Mesenteric fat pad (tissue), 1 donor: ENCODE data around the gene ARHGAP6. TPM values are rescaled to one million over a fixed set of nuclear protein-coding genes. Genes with fewer than 3 reads are reported as not detected.

Source experiments
- DNase-seq: peaks from one replicate; pipeline ENCODE4 v3.0.0-alpha.2; 2020; ENCODE audit warnings: low spot score
- total RNA-seq: library from RNA; stranded (reverse); fragmentation: NEBNext Ultra II Directional; extraction: Animal tissue kit (Norgen Biotek cat#: 25700); gene quantifications from one replicate; pipeline ENCODE4 v1.2.1, GENCODE V29; 2021
- donor health status: DM: yes; HTN: yes; CAD: no.

The ARHGAP6 gene
- total RNA-seq, 1 donor from 2014 or later = 9.5 TPM

DNA sequence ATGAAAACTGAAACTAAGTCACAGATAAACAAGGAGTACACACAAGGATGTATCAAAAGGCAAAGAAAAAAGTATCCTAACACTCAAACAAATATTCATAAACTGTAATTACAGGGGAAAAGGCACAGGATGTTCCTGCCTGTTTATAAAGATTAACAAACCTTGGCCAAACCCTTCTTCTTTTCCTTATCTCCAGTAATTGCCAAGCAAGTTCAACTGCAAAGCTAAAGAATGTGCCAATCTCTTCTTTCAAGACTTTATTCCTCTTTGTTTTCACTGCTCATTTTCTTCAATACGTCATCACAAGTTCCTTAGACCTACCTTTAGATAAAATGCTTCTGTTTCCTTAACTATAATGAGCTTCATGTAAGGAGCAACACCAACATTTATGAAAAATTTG, 201.3 kb downstream of the ARHGAP6 start:
- DNase-seq = no peak

DNA sequence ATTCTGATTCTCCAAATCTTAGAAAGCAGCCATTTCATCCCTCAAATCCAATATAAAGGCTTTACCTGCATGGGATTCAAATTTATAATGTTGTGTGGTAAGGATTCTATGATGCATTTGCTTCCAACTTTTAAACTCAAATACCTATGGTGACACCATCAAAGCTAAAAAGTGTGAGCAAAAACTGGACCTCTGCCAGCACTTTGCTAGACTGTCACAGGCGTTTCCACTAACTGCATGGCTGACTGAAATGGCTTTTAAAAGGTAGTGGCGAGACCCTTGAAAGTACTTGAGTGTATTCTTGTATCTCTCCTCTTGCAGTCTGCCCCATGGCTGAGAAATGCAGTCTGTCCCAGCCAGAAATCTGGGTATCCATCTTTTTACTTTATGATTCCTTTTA, 203.1 kb downstream of the ARHGAP6 start:
- no peak for DNase-seq

DNA sequence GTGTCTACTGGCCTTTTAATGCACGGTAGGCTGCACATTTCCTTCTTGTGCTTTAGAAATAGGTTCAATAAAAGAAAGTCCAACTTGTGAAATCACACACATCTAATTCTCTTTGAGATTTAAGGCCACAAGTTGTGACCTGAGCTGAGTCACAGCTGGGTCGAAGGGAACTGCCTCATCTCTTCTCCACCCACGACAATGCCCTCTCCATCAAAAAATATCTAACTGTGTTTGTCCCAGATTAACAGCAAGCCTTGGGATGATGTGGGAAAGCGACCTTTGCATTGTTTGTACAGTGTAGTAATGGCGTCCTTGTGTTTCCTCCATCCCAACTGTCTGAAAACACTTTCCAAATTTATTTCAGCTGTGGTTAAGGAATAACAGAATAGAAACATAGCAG, 203.6 kb downstream of the ARHGAP6 start:
- no peak for DNase-seq

DNA sequence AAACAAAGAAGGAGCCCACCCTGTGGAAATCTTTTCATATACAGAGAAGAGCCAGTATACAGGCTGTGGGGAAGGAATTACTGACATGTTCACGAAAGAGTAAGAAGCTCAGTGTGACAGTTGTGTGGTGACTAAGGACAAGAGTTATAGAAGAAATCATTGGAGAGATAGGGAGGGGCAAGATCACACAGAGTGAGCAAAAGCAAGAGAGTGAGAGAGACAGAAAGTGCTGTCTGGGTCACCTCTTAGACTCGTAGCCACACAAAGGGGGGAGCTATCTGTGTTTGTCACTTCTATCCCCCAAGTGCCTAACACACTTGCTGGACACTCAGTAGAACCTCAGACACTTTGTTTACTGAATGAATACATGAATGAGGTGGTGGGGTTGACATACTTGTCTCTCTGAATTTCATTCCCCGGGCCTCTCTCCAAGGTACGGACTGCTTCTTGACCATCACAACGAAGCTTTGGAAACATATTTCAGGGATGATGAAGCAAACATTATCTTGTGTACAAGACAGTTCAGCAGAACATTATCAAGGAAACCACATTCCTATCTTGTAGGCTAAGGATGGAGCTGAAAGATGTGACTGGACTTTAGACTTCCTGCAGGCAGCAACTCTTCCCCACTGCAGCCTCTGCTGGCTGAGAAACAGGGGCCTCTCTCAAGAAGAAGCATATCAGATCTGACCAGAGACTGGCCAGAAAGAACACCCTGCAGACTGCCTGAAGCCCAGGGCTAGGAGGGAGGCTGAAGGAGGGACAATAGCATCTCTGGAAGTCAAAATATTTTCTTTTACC, 204.3 kb downstream of the ARHGAP6 start:
- DNase-seq = no peak

DNA sequence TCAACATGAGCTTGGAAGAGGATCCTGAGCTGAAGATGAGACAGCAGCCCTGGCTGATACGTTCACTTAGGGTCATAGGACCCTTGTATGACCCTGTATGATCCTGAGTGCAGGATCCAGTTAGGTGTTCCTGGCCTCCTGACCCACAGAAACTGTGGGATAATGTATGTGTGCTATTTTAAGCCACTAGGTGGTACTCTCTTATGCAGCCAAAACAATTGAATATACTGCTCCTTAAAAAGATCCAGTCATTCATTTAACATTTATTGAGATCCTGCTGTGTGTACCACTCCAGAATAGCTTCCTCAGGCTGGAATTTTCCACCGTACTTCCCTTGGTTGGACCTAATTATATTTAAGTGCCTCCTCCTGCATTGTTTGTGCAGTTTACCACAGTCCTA, 205.4 kb downstream of the ARHGAP6 start:
- DNase-seq = no peak

DNA sequence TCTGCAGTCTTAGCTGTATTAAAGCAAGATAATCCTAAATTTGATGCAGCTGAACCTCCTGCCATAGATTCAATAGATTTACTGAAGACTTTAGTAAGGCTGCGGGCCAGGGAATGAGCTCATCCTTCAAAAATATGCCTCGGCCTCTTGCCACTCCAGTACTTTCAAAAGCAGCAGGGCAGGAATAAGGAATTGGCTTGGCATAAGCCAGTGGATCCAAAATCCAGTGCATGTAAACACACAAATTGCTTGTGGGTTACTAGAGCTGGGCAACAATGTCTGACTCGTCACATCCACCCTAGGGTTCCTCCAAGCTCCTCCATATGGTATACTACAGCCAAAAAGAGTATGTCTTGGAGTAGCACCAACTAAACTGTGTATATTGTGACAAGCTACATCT, 207.6 kb downstream of the ARHGAP6 start:
- DNase-seq = no peak

DNA sequence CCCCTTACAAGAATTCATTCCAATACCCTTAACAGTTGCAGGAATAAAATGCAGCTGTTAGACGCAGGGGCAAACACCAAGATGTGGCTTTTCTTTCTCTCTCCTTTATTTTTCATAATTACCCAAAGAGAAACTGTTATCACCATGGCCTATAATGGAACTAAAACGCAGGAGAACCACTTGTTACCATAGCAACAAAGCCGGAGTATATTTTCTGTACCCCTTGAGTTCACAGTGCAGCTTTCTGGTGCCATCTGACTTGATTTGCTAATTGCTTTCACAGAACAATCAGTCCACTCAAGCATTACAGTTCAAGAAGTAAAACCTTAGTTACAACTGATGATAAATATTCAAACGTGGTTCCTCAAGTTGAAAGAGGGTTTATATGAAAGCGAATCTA, 214.6 kb downstream of the ARHGAP6 start:
- no peak for DNase-seq

DNA sequence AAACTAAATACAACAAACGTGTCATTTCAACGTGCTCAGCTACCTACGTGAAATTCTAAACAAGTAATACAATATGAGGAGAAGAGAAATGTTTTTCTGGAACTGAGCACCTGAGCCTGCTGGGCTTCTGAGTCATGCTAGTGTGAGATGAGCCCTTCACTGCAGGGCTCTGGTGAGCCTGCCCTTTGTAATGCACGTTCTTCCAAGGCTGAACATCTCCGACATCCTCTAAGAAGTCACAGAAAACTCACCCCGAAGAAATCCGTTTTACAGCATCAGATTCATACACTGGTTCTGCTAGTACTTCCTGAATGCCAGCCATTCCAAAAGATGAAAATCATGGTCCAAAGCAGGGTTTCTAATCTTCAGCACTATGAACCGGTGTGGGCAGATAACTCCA, 215.4 kb downstream of the ARHGAP6 start:
- DNase-seq = no peak

DNA sequence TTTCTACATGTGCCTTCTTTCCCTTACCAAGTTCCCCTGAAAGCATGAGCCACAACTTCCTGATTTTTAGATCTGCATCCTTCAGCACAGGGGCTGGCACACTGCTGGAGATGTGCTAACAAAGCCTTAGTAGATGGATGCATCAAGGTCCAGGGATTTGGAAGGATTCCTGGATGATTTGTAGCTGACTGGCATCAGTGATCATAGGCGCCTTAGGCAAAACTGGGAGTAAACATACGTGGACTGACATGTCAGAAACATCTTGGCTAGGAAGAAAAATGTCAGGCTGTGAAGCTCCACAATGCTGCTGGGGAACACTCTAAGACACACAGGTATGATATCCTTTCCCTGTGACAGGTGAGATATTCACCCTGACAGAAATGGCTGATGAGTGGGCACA, 216.1 kb downstream of the ARHGAP6 start:
- DNase-seq = no peak

DNA sequence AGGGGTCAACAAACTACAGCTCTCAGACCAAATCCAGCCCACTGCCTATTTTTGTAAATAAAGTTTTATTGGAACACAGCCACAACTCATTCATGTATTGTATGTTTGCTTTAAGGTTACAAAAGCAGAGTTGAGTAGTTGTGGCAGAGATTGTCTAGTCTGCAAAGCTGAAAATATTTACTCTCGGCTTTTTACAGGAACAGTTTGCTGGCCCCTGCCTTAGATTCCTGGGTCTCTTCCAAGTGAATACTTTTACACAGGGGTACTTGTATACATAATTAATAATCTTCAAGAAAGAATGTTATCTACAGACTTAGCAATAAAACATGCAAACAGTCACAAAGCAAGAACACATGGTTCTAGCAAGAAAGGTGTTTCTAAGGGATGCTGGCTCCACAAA, 218.3 kb downstream of the ARHGAP6 start:
- DNase-seq = no peak

DNA sequence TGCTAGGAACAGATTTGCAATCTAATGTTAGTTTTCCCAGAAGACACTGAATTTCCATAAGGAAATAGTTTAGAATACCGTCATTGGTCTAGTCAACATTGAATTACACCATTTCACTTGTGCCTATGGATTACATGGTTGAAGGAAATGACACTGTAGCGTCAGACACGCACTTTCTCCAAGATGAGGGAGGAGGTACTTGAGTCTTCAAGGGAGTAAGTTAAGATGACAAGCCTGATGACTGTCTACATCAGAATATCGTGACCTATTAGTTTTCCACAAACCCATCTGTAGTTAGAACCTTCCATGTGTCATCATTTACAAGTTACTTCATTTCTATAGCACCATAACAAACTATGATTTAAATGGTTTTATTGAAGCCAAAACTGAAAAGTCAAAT, 218.8 kb downstream of the ARHGAP6 start:
- DNase-seq = no peak

DNA sequence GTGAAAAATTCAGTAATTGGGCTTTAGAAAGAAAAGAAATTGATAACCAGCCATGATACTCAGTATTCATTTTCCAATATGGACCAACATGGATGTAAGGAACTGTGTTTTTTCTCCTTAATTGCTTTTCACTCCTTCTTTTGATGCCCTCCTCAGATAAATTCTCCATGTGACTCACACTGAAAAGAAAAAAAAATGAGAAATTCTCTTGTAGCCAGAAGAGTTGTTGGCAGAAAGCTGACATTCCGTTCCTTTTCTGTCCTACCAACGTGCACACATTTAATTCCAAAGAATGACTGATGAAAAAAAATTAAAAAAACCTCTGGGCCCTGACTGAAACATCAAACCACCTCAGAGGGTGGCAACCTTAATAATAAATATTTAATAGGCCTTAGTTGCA, 219.4 kb downstream of the ARHGAP6 start:
- no peak for DNase-seq

DNA sequence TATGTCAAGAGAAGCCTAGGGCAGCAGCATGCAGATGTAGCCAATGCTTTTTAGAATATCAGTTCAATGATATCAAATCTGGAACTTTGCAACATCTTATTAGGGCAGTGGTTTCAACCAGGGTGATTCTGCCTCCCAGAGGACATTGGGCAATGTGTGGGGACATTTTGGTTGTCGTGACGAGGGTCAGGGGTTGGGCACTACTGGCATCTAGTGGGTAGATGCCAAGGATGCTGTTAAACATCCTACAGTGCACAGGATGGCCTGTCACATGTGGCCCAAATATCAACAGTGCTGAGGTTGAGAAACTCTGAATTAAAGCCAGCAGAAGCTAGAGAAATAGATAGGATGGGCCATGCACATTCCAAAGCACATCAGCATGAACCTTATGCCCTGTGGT, 220.2 kb downstream of the ARHGAP6 start:
- no peak for DNase-seq

DNA sequence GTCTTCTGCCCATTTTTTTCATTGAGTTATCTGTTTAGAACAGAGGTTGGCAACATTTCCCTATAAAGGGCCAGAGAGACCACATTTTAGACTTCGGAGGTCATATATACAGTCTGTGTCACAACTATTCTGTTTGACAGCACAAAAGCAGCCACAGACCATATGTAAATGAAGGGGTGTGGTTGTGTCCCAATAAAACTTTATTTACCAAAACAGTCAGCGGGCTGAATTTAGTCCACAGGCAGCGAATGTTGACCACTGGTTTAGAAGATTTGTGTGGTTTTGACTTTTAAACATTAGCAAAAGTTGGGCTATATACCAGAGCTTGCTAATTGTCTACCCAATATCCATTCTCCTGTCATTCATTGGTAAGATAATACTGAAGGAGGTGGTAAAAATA, 221.7 kb downstream of the ARHGAP6 start:
- no peak for DNase-seq

DNA sequence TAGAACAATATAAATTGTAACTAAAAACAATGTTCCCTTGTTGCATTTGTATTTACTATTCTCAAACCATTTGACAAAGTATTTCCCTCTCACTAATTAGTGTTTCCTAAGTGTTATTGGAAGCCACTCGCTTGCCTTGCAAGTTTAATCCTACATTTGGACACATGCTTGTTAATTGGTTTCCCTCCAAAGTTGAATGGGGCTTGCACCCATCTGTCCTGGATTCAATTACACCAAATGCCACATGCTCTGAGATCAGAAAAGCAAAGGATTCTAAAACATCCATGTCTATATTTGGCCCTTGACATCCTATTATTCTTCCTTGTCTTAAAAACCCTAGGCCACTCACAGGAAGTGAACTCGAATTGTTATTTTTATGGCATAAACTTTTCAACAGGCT, 225.9 kb downstream of the ARHGAP6 start:
- no peak for DNase-seq

DNA sequence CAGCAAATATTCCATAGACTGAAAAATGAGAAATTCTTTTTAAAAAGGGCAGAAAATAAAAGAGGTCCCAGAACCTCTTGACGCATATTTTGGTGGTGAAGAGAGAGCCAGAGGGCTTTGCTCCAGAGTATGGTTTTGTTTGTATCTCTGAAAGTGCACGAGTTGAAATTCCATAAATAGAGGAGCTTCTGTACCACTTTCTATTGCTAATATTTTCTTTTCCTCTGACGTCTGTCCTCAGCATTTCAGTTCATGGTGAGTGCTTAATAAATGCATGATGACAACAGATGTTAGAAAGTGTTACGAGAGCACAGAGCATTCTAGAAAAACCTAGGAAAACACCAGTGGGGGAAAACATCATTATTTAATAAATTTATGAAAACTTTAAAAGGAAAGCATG, 227.0 kb downstream of the ARHGAP6 start:
- DNase-seq = no peak

DNA sequence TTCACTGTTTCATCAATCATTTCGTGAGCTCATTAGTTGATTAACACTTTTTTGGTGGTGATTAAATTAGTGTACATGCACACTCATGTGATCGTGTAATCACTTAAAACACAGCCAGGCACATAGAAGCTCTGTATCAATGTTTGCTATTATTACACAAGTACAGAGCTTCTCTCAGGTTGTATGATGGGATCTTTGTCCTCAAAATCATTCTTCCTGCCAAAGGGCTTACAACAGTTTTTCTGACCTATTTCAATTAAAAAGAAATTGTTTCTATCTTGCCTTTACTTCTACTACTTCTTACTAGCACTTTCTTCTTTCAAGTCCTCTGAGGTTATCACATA, 227.4 kb downstream of the ARHGAP6 start:
- DNase-seq = no peak

DNA sequence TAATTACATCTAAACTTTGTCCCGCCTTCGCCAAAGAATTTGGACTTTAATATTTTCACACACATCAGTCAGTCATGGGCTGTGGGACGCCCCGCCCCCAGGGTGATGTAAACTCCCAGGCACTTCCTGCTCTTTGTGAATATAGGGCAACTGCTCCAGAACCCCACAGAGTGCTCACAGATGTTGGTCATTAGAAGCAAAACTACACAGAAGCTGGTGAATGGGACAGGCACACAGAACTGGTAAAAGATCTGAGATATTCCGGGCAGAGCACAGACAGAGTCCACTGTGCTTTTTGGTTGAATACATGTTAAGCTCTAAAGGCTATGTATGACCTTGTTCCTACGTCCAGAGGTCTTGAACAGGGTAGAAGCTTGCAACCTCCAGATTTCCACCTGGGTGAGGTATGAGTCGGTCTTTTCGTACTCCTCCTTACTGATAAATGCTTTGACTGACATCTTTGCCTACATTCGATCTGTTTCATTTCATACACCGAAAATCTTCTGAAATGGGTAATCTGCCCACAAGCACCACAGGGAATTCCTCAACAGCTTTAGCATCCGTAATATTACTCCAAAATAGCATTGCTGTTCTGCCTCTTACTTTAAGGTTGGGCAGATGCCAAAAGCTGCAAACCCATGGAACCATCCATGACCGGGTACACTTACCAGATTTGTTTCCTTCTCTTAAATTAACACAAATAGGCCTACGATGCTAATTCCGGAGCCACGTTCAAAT, 227.9 kb downstream of the ARHGAP6 start:
- DNase-seq = no peak

DNA sequence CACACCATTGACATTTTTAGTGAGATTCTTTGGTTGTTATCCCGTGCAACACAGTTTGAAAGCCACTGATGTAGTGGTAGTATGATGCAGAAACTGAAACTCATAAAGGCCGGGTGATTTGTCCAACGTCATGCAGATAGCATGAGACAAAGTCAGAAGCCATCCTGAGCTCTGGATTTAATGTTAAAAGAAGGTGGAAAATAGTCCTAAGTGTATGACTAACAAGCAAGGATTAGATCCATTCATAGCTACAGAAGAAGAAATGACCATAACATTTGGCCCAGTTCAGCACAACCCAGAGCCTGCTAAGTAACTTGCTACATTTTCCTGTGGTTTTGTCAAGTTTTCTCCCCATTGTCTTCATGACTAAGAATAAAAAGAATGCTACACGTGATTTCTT, 230.2 kb downstream of the ARHGAP6 start:
- DNase-seq = no peak

DNA sequence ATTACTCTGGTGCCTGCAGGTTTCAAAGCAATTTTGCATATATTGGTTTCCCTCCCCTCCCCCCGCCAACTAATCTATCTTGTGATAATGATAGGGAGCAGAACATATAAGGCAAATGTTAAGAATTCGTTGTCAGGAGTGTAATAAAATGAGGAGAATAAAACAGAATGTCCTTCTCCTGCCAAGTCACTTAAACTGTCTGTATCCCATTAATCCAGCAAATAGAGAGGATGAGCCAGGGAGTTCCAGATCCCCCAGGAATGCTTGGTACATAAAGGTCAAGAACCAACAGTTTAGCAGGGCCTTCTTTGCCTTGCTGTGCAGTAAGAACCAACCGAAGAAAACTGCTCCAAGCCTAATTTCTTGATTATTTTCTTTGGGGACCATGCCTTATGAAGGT, 231.1 kb downstream of the ARHGAP6 start:
- DNase-seq = no peak

DNA sequence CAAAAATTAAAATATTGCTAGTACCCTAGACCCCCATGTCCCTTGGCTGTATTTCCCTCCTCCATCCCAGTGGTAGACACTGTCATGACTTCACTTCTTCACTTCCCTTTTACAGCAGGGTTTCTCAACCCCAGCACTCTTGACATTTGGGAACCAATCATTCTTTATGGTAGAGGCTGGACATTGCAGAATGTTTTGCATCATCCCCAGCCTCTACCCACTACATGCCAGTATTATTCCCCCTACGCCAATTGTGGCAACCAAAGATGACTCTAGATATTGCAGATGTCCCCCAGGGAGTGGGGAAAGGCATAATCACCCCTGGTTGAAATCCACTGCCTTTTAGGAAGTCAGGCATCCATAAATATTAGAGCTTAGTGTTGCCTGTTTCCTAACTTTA, 233.9 kb downstream of the ARHGAP6 start:
- DNase-seq = no peak

DNA sequence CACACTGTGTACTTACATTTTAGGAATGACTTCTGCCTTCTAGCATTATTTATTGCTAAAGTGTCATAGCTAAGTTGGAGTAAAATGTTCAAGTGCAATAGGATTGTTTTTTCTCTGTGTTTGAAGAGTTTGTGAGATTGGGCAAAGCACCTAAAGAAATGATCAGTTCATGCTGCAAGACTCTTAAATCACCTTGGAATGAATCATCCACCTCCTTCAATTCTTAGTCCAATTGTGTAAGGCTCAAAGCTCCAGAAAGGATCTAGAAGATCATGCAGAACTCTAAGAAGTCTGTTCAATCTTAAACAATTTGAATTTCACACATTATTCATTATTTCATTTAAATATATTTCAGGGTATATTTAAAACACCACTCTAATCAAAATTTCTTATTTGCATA, 235.4 kb downstream of the ARHGAP6 start:
- no peak for DNase-seq

DNA sequence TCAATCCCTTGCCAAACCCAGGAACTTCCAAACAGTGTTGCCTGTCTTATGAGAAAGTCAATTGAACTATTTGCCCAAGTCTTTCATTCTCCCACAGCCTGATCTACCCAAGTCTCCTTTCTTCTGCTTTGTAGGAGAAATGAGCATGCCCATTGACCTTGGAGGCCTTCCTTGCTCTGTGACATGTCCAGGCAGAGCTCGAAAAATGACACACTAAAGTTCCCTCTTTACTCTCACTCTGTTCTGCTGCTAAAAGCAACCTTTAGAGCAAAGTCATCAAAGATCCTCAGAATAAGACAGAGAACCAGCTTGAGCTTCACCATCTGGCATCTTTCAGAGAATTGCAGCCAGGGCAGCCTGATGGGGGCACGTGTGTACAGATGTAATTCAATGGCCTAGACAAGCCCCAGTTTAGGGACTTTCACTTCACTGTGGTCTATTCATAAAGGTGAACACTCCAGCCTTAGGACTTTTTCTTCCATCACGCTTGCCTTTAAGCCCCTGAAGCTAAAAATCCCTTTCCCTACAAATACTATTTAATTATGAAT, 236.1 kb downstream of the ARHGAP6 start:
- no peak for DNase-seq
